HepG2 (cell line): Measurements from ENCODE around the gene VPS4A. TPM values are rescaled to one million over a fixed set of nuclear protein-coding genes. Genes with fewer than 3 reads are reported as not detected.

Source experiments
- ATAC-seq: fragments of 200-7000 bp; cut with Tn5 transposase; 3 replicates; pipeline ENCODE4 v1.9.1; 2020; ENCODE audit warnings: mild to moderate bottlenecking, moderate library complexity
- BruUV-seq: library from RNA; stranded (reverse); fragments of 400-500 nt; replicated peaks from 2 replicates; lab custom pipeline; 2021; lab: Mats Ljungman, UMichigan
- CTCF ChIA-PET: fragments of 300-600 bp; formaldehyde crosslinking; extraction: SDS; loops from one replicate; lab custom pipeline; 2021; ENCODE audit warnings: low total read pairs, inconsistent platforms, low intra/inter-chr PET ratio; lab: Yijun Ruan, JAX
- POLR2A ChIA-PET: fragments of 350-600 bp; sonication (Branson Sonifier 250); formaldehyde crosslinking; loops from one replicate; lab custom pipeline; 2020; ENCODE audit warnings: antibody characterized with exemption, inconsistent platforms; lab: Yijun Ruan, JAX
- DNase-seq: peaks from one replicate; pipeline ENCODE4 v3.0.0-alpha.2; 2015; ENCODE audit warnings: low spot score
- FAIRE-seq: peaks from 3 replicates; lab custom pipeline; 2011; peaks lifted over from hg19 to GRCh38; lab: Jason Lieb, UNC
- H2AFZ ChIP-seq: one replicate; pipeline ENCODE4 v1.6.1; 2011; ENCODE audit warnings: low read length, inconsistent platforms
- H3K27ac ChIP-seq: fragments of 300-600 bp; 3 replicates; pipeline ENCODE4 v1.8.0; 2011; ENCODE audit warnings: mixed run types, mild to moderate bottlenecking, mixed read lengths, low read length, inconsistent platforms; ENCODE audit not compliant: insufficient read depth; ENCODE audit errors: extremely low read length
- H3K27me3 ChIP-seq, 2 experiments: fragments of 200-600 bp in 1 of 2; 2 replicates in 1 of 2; 3 replicates in 1 of 2; pipeline versions ENCODE4 v1.6.0 to v1.8.0; 2011; ENCODE audit warnings: low read length in 2 of 2, mild to moderate bottlenecking in 2 of 2, moderate library complexity in 2 of 2, inconsistent platforms in 1 of 2; ENCODE audit not compliant: insufficient read depth in 2 of 2, control insufficient read depth in 1 of 2
- H3K36me3 ChIP-seq, 2 experiments: fragments of 200-600 bp in 1 of 2; replicated peaks in 1 of 2; 2 replicates in 1 of 2; 3 replicates in 1 of 2; pipeline versions ENCODE4 v1.5.1 to v1.8.0; 2011; ENCODE audit warnings: low read length in 2 of 2, inconsistent platforms in 1 of 2; ENCODE audit not compliant: insufficient read depth in 2 of 2, control insufficient read depth in 1 of 2
- H3K4me1 ChIP-seq: 2 replicates; pipeline ENCODE4 v1.5.1; 2012; ENCODE audit warnings: low read length, inconsistent platforms; ENCODE audit not compliant: insufficient read depth
- H3K4me2 ChIP-seq: 2 replicates; pipeline ENCODE4 v1.6.0; 2011; ENCODE audit warnings: low read depth, low read length, inconsistent platforms
- H3K4me3 ChIP-seq, 3 experiments: fragments of 200-600 bp in 1 of 3; sonication (generic), shearing (Covaris generic) in 1 of 3; replicated peaks in 1 of 3; 2 replicates each; pipeline ENCODE4 v1.5.1; 2011 to 2016; ENCODE audit warnings: low read length in 3 of 3, inconsistent platforms in 2 of 3, low read depth in 2 of 3, mild to moderate bottlenecking in 2 of 3, control low read depth in 1 of 3, mixed read lengths in 1 of 3; ENCODE audit not compliant: insufficient read depth in 1 of 3
- H3K79me2 ChIP-seq: one replicate; pipeline ENCODE4 v1.6.1; 2011; ENCODE audit warnings: low read length, inconsistent platforms; ENCODE audit not compliant: insufficient read depth
- H3K9ac ChIP-seq: 2 replicates; pipeline ENCODE4 v1.6.0; 2011; ENCODE audit warnings: mild to moderate bottlenecking, low read depth, low read length, inconsistent platforms; ENCODE audit not compliant: insufficient read depth
- H3K9me3 ChIP-seq: 2 replicates; pipeline ENCODE4 v1.5.1; 2012; ENCODE audit warnings: mild to moderate bottlenecking, low read length
- H4K20me1 ChIP-seq: 2 replicates; pipeline ENCODE4 v1.6.0; 2011; ENCODE audit warnings: inconsistent platforms, mild to moderate bottlenecking, low read length, moderate library complexity; ENCODE audit not compliant: insufficient read depth
- BRCA1 ChIP-seq: sonication (generic); formaldehyde crosslinking; IDR thresholded peaks from 2 replicates; pipeline ENCODE4 v1.4.0; 2020; ENCODE audit warnings: missing genetic modification reagents
- FOXA1 ChIP-seq, 2 experiments: fragments of 450-650 bp in 1 of 2; sonication (generic) in 1 of 2; formaldehyde crosslinking in 1 of 2; IDR thresholded peaks; 2 replicates each; pipeline versions ENCODE4 v1.4.0 to v1.6.1; 2016 to 2020; ENCODE audit warnings: missing genetic modification reagents in 1 of 2
- HHEX ChIP-seq: IDR thresholded peaks from 2 replicates; pipeline ENCODE4 v1.6.1; 2016; ENCODE audit warnings: control low read depth
- NONO ChIP-seq, 2 experiments: fragments of 450-650 bp in 1 of 2; sonication (generic) in 1 of 2; formaldehyde crosslinking in 1 of 2; IDR thresholded peaks in 1 of 2; conservative IDR thresholded peaks in 1 of 2; 2 replicates each; pipeline versions ENCODE4 v1.6.1 to v1.8.0; 2017 to 2022; ENCODE audit warnings: mild to moderate bottlenecking in 1 of 2, missing genetic modification reagents in 1 of 2, moderate library complexity in 1 of 2
- PLRG1 ChIP-seq: fragments of 450-650 bp; conservative IDR thresholded peaks from 2 replicates; pipeline ENCODE4 v1.6.1; 2016
- RBFOX2 ChIP-seq: fragments of 200-400 bp; formaldehyde crosslinking; IDR thresholded peaks from 2 replicates; pipeline ENCODE4 v1.6.1; 2017; ENCODE audit warnings: low read depth, mild to moderate bottlenecking, low read length
- TOE1 ChIP-seq: sonication (generic); formaldehyde crosslinking; IDR thresholded peaks from 2 replicates; pipeline ENCODE4 v1.4.0; 2020; ENCODE audit warnings: mild to moderate bottlenecking, missing genetic modification reagents
- ZNF510 ChIP-seq: sonication (generic); formaldehyde crosslinking; IDR thresholded peaks from 2 replicates; pipeline ENCODE4 v1.4.0; 2020; ENCODE audit warnings: low read depth, mild to moderate bottlenecking, missing genetic modification reagents
- ZNF780A ChIP-seq: sonication (generic); formaldehyde crosslinking; IDR thresholded peaks from 2 replicates; pipeline ENCODE4 v1.8.0; 2022; ENCODE audit warnings: mild to moderate bottlenecking, missing genetic modification reagents, moderate library complexity
- WGBS: methylation state at CpG from one replicate; pipeline ENCODE4 v1.1.6; 2017; ENCODE audit warnings: low lambda C conversion rate; 5-methylcytosine and 5-hydroxymethylcytosine counted together
- in situ Hi-C: cut with HindIII; loops from 2 replicates; pipeline ENCODE4 v1.10.0; 2017; ENCODE audit warnings: low pct_unique_long_range_greater_than_20kb; ENCODE audit not compliant: extremely low pct_ligation_motif_present
- intact Hi-C: fragments of 100-400 bp; cut with micrococcal nuclease; formaldehyde crosslinking; loops from one replicate; pipeline ENCODE4 v1.10.0; 2022; ENCODE audit not compliant: unreplicated experiment
- polyA plus RNA-seq, 8 experiments: library from polyadenylated mRNA; depleted of rRNA in 3 of 8; stranded (reverse) in 7 of 8; unstranded in 1 of 8; fragments of >200 nt; fragmentation: Illumina TruSeq in 4 of 8; extraction: Trizol in 4 of 8; gene quantifications; 2 replicates each; pipeline versions ENCODE4 v1.2.1 to v1.2.3, GENCODE V29; 2011 to 2016; ENCODE audit warnings: low read depth in 4 of 8, missing spikeins in 1 of 8, mixed read lengths in 1 of 8; ENCODE audit not compliant: insufficient read depth in 1 of 8
- total RNA-seq, 5 experiments: library from RNA; depleted of rRNA; stranded (reverse); fragments of >200 nt; fragmentation: Illumina TruSeq; extraction: Trizol; gene quantifications; 2 replicates each; pipeline ENCODE4 v1.2.3, GENCODE V29; 2016; ENCODE audit warnings: low read depth in 1 of 5

Gene VPS4A
- total and polyA plus RNA-seq, 2 of the 13 experiments (the other 11 are each of a cell fraction or from before 2014, with no cell fraction given): 13.2 to 27.9 TPM

GRCh38 chr16:69318911-69319289, 7.8 kb downstream of the VPS4A start (continued):
- no peak for TF ChIP-seq ZNF780A (CRISPR knock-in tag)
- TF ChIP-seq HHEX: no peak
- TF ChIP-seq FOXA1 (IDR thresholded peaks at IDR 0.05): no peak
- TF ChIP-seq FOXA1 (CRISPR knock-in tag; IDR thresholded peaks at IDR 0.05): no peak
- TF ChIP-seq RBFOX2: peak; percentile 49
- TF ChIP-seq PLRG1: no peak
- TF ChIP-seq, all 625 proteins: peak for 12

- H4K20me1 ChIP-seq: peaks cover 4% of the 10 kb centered on the region; the same call in 1 of the 2 replicates
- ATAC-seq: no peak
- H3K9me3 ChIP-seq: no peaks in the 10 kb centered on the region
- no peak for TF ChIP-seq BRCA1 (CRISPR knock-in tag)
- no peak for TF ChIP-seq ZNF510
- TF ChIP-seq NONO (IDR thresholded peaks at IDR 0.05): no peak
- TF ChIP-seq NONO (CRISPR knock-in tag; conservative IDR thresholded peaks at IDR 0.05): 0 out of 2 replicates have a peak, but pooled peaks have one; percentile 7
- TF ChIP-seq TOE1 (CRISPR knock-in tag): no peak
- no peak overlapping the region for H3K4me3 ChIP-seq
- DNase-seq: no peak
- FAIRE-seq: no peak
- in situ Hi-C loops (no loop called here), intact Hi-C loops (no loop called here)
- CTCF ChIA-PET: no interaction called here
- H3K9ac ChIP-seq: no peak overlapping the region
- peaks cover 11% of the 10 kb centered on the region for H3K79me2 ChIP-seq
- H2AFZ ChIP-seq: no peak overlapping the region
- BruUV-seq: no TSS peak
- H3K27ac ChIP-seq: no peak overlapping the region
- peaks cover 13% of the 10 kb centered on the region for H3K4me1 ChIP-seq
- peaks cover 59 to 88% of the 10 kb centered on the region in 2 experiments for H3K36me3 ChIP-seq
- over 99% methylated on average over 9 of the region's 9 CpGs for WGBS
- POLR2A ChIA-PET: no interaction called here
- H3K4me2 ChIP-seq: no peak overlapping the region
- H3K27me3 ChIP-seq: no peaks in the 10 kb centered on the region
Observed at GRCh38 chr16:69319381-69319780, 8.2 kb downstream of the VPS4A start.
